NCI-H2171 treated with DMSO at 0.1 percent for 48 hours (cell line): Measurements from ENCODE around the gene KIFBP.
A peak's percentile ranks its signal among the peaks of the same experiment; 100 is the strongest.
"Not testable (repeated sequence)": the region's sequence is repeated elsewhere in the genome, so short reads cannot be mapped to it uniquely, and the experiment has no call there.

Experiments
- DNase-seq: peaks from one replicate; lab custom pipeline; 2025; lab: John Stamatoyannopoulos, UW

Gene KIFBP

GRCh38 chr10:68988530-68989316 lies at the start of gene KIFBP:
Gene KIFBP, plus strand, starts transcription at chr10:68988803. Its CDS starts 30 bp downstream, at chr10:68988833.
- DNase-seq, result peak; percentile 92

GRCh38 chr10:68938884-68939283 lies 49.7 kb upstream of the KIFBP start:
- no peak for DNase-seq

- not testable (repeated sequence) for DNase-seq
Measured at GRCh38 chr10:68940917-68941316, 47.7 kb upstream of the KIFBP start.

- DNase-seq, result no peak
Measured at GRCh38 chr10:68950598-68950997, 38.0 kb upstream of the KIFBP start.

- no peak for DNase-seq
Measured at GRCh38 chr10:68954904-68955303, 33.7 kb upstream of the KIFBP start.

- no peak for DNase-seq
Measured at GRCh38 chr10:68955355-68955831, 33.2 kb upstream of the KIFBP start.

GRCh38 chr10:68955832-68956532 lies 32.6 kb upstream of the KIFBP start, which contains the start of gene DDX21:
Gene DDX21, plus strand, starts transcription at chr10:68956170. Its CDS starts 56 bp downstream, at chr10:68956226.
- DNase-seq, result peak; percentile 85

GRCh38 chr10:68957284-68957615 lies 31.4 kb upstream of the KIFBP start:
- no peak for DNase-seq

GRCh38 chr10:68957654-68958053 lies 30.9 kb upstream of the KIFBP start:
- DNase-seq, result no peak

GRCh38 chr10:68959695-68960527 lies 28.7 kb upstream of the KIFBP start:
- no peak for DNase-seq

- DNase-seq, result no peak
Measured at GRCh38 chr10:68963151-68963550, 25.5 kb upstream of the KIFBP start.

- no peak for DNase-seq
Measured at GRCh38 chr10:68973975-68974374, 14.6 kb upstream of the KIFBP start.

GRCh38 chr10:68975936-68976473 lies 12.6 kb upstream of the KIFBP start:
- DNase-seq, result not testable (repeated sequence)

GRCh38 chr10:68979738-68980137 lies 8.9 kb upstream of the KIFBP start:
- DNase-seq, result not testable (repeated sequence)

- DNase-seq, result no peak
Measured at GRCh38 chr10:68981074-68981473, 7.5 kb upstream of the KIFBP start.

GRCh38 chr10:68982389-68982788 lies 6.2 kb upstream of the KIFBP start:
- DNase-seq, result no peak

GRCh38 chr10:68987611-68988010 lies 992 bp upstream of the KIFBP start:
- DNase-seq, result no peak

GRCh38 chr10:68989317-68989990 lies 851 bp downstream of the KIFBP start:
- DNase-seq, result no peak

- DNase-seq, result no peak
Measured at GRCh38 chr10:68992636-68993440, 4.2 kb downstream of the KIFBP start.

GRCh38 chr10:68997211-68997610 lies 8.6 kb downstream of the KIFBP start:
- DNase-seq, result no peak

- DNase-seq, result peak; percentile 0
Measured at GRCh38 chr10:69004821-69005220, 16.2 kb downstream of the KIFBP start.
